HG02884 (cell line): ENCODE results near the gene PLK3.
"Not testable (repeated sequence)": the region's sequence is repeated elsewhere in the genome, so short reads cannot be mapped to it uniquely, and the experiment has no call there.

Experiments
- ATAC-seq: cut with Tn5 transposase; IDR thresholded peaks from one replicate; pipeline ENCODE4 v1.9.1; 2021; ENCODE audit warnings: mild to moderate bottlenecking, moderate library complexity; ENCODE audit not compliant: unreplicated experiment

The PLK3 gene

GRCh38 chr1:44786841-44787426 lies 13.2 kb upstream of the PLK3 start:
- no peak for ATAC-seq

- no peak for ATAC-seq
Observed at GRCh38 chr1:44787506-44787905, 12.7 kb upstream of the PLK3 start.

GRCh38 chr1:44788120-44788860 lies 11.9 kb upstream of the PLK3 start, which contains the start of gene BEST4:
Gene BEST4 (minus strand): TSS chr1:44788170. CDS start chr1:44787705, 465 bp downstream.
- ATAC-seq: no peak

GRCh38 chr1:44790968-44791801 lies 9.0 kb upstream of the PLK3 start:
- ATAC-seq: no peak

GRCh38 chr1:44792736-44793502 lies 7.3 kb upstream of the PLK3 start:
- no peak for ATAC-seq

DNA sequence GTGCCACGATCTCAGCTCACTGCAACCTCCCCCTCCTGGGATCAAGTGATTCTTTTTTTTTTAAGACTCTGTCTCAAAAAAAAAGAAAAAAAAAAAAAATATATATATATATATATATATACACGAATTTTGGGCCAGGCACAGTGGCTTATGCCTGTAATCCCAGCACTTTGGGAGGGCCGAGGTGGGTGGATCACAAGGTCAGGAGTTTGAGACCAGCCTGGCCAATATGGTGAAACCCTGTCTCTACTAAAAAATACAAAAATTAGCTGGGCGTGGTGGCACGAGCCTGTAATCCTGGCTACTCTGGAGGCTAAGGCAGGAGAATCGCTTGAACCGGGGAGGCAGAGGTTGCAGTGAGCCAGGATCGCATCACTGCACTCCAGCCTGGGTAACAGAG lies 2.3 kb upstream of the PLK3 start:
- not testable (repeated sequence) for ATAC-seq

DNA sequence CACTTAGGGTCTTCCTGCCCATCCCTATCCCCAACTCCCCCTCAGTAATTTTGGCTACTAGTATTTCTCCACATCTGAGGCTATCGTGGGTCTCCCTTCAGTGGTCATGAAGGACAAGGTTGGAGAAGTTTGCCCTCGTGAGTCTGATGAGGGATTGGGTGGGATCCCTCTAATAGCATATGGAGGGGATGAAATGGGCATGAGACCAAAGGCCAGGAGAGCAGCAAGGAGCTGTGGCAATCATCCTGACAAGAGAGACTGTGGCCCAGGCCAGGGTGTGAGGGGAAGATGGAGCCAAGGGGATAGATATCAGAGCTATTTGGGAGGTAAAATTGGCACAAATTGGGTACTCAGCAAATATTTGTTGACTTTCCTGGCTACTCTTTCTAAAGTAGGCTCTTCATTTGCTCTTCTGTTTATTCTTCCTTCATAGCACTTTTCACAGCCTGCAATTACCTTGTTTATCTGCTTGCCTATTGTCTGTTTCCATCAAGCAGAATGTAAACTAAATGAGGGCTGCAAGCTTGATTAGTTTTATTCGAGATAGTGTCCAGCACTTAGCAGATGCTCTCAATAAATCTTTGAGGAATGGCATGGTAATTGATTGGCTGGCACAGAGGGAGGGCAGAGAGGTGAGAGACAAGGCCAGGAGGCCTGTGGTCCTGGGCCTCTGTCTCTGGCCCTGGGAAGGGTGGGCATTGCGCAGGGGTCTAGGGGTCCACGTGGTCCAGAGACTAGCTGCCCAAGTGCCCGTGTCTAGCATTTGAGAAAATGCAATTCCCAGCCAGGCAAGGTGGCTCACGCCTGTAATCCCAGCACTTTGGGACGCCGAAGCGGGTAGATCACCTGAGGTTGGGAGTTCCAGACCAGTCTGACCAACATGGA lies 1.5 kb upstream of the PLK3 start:
- ATAC-seq: no peak

GRCh38 chr1:44801491-44802305 lies 1.5 kb downstream of the PLK3 start:
- ATAC-seq: no peak

- no peak for ATAC-seq
Observed at GRCh38 chr1:44802306-44803061, 2.3 kb downstream of the PLK3 start.

DNA sequence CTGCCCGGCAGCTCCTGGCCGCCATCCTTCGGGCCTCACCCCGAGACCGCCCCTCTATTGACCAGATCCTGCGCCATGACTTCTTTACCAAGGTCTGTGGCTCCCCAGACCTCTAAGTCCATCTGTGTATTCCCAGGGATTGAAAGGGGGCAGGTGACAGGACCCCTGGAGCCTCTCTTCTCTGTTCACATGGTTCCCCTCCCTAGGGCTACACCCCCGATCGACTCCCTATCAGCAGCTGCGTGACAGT lies 2.8 kb downstream of the PLK3 start:
- no peak for ATAC-seq

DNA sequence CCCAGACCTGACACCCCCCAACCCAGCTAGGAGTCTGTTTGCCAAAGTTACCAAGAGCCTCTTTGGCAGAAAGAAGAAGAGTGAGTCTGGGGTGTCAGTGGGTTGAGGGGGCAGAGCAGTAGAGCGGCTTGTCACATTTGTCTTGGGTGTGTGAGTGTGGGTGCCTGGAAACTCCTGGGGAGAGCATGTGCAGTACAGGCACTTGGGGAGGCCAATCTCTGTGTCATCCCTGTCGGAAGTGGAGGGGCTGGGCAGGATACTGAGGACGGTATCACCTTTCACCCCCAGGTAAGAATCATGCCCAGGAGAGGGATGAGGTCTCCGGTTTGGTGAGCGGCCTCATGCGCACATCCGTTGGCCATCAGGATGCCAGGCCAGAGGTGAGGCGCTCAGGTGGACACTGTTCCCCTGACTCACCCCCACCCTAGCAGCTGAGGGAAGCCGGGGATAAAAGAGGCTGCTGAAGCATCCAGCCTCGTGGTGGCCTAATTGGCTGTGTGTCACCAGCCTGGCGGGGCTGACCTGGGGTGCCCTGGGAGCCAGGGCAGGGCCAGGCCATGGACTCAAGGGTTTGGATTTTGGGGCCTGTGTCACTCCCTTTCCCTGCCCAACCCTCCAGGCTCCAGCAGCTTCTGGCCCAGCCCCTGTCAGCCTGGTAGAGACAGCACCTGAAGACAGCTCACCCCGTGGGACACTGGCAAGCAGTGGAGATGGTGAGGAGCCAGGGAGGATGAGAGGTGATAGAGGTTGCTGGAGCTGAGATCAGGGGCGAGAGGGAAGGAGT lies 3.3 kb downstream of the PLK3 start:
- ATAC-seq: no peak

DNA sequence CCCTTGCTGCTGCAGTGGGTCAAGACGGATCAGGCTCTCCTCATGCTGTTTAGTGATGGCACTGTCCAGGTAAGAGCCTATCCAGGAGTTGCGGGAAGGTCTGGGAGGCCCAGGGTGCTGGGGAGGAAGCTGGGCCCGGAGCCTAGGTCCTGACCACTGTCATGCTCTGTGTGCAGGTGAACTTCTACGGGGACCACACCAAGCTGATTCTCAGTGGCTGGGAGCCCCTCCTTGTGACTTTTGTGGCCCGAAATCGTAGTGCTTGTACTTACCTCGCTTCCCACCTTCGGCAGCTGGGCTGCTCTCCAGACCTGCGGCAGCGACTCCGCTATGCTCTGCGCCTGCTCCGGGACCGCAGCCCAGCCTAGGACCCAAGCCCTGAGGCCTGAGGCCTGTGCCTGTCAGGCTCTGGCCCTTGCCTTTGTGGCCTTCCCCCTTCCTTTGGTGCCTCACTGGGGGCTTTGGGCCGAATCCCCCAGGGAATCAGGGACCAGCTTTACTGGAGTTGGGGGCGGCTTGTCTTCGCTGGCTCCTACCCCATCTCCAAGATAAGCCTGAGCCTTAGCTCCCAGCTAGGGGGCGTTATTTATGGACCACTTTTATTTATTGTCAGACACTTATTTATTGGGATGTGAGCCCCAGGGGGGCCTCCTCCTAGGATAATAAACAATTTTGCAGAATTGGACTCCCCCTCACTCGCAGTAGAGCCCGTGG lies 5.3 kb downstream of the PLK3 start:
- ATAC-seq: no peak

DNA sequence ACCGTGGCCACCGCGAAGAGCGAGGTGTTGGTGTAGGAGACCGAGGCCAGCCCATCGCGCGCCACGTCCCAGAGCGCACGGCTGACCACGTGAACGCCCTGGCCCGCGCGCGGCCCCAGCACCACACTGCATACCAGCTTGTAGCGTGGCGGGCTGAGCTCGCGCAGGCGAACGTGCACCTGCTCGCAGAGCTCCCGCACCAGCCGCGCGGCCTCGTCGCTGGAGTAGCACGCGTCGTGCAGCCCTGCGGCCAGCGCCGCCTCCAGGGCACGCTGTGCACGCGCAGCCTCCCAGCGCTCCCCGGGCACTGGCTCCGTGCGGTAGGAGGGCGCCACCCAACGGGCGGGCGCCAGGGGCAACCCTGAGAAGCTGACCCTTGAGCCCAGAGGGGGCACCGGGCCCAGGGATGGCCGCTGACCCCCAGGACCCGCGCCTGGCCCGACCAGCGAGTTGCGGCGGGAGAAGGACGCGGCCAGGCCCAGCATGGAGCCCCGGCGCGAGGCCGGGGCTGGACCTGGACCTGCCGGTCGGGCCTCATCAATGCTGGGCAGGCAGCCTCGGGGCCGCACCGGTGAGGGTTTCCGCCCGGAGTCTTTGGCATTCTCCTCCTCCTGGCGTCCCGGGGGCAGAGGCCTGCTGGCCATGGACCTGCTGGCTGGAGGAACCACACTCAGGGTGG lies 6.0 kb downstream of the PLK3 start:
- no peak for ATAC-seq

DNA sequence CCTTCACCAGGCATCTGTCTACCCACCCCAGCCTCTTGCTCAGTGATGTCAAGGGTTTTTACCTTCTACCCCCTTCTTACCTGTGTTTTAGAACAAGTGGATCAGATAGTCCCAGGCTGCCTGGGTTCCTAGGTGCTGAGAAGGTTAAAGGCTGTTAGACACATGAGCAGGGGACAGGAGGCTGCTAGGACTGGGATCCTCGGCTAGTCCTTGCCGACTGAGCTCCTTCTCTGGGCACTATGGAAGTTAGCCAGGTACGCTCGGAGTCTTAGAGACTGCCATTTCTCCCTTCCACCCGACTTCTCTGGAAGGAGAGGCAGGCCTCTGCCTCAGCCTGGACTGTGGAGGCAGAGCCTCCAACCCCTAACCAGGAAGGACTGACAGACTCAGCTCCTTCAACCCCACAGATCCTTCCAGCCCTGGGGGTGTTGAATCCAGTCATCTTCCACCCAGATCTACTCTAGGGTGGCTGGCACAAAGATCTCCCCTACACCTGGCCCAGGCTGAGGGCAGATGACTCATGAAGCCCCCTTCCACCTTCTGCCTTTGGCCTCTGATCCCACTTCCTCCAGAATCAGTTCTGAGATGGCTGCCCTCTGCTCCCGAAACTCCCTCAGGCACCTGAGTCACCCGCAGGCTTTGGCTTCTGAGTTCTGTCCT lies 6.7 kb downstream of the PLK3 start, which contains the start of gene DYNLT4:
Gene DYNLT4, minus strand, starts transcription at position 648 of the 660 bp plus-strand sequence. CDS start 683 bp downstream, outside the sequence.
- ATAC-seq: no peak

DNA sequence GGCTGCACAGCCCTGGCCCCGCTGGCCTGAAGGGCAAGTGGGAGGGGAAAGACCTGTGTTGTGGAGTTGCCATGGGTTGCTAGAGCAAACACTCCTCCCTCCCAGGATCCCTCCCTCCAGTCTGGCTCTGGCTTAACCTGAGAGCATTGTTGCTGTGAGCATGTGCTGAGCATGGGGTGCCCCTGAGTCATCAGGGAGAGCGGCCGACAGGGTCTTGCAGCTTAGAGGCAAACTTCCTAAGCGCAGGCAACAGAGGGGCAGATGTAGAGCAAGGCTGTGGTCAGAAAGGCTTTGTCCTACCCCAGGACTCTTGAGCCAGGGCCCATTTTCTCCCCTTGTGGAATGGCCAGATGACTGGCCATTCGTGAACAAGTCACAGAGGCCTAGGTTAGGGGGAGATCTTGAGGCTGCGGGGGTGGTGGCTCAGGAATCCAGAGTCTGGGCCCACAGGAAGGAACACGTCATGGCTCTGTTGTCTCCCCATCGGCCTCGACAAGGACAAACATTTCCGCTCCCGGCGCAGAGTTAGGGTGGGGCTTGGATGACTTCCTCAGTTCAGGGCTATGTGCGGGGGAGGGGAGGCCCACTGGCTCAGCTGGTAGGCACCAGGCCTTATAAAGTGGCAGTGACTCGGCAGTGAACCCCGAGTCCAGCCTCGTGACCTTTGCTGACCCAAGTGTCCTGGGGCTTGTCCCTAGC lies 7.3 kb downstream of the PLK3 start:
- ATAC-seq: no peak
